Upper lobe of left lung (tissue), 6 donors: Measurements from ENCODE around the gene SGF29. TPM values are rescaled to one million over a fixed set of nuclear protein-coding genes. Genes with fewer than 3 reads are reported as not detected.

Experiments
- ATAC-seq, 2 donors: fragments of 200-7000 bp; cut with Tn5 transposase; one replicate each; pipeline ENCODE4 v1.9.1; 2022; ENCODE audit warnings: mild to moderate bottlenecking in 2 of 2, moderate library complexity in 2 of 2; ENCODE audit not compliant: low FRiP score in 2 of 2
- DNase-seq, 2 donors: peaks; one replicate each; pipeline ENCODE4 v3.0.0-alpha.2; 2019 to 2020
- H3K27ac ChIP-seq, 4 donors: fragments of 200-600 bp; sonication (generic); one replicate each; pipeline ENCODE4 v1.5.1; 2016 to 2019
- H3K27me3 ChIP-seq, 4 donors: fragments of 200-600 bp; sonication (generic); one replicate each; pipeline ENCODE4 v1.5.1; 2017 to 2019
- H3K36me3 ChIP-seq, 4 donors: fragments of 200-600 bp; sonication (generic); one replicate each; pipeline ENCODE4 v1.5.1; 2016 to 2019
- H3K4me1 ChIP-seq, 4 donors: fragments of 200-600 bp; sonication (generic); one replicate each; pipeline ENCODE4 v1.5.1; 2018 to 2019
- H3K4me3 ChIP-seq, 4 donors: fragments of 200-600 bp; sonication (generic); one replicate each; pipeline ENCODE4 v1.5.1; 2017 to 2019; ENCODE audit warnings: mild to moderate bottlenecking in 2 of 4, moderate library complexity in 1 of 4
- H3K9me3 ChIP-seq, 4 donors: fragments of 200-600 bp; sonication (generic); one replicate each; pipeline ENCODE4 v1.5.1; 2018 to 2019
- CTCF ChIP-seq, 6 experiments: fragments of 450-650 bp in 4 of 6; fragments of 200-600 bp in 2 of 6; sonication (generic) in 2 of 6; IDR thresholded peaks; one replicate each; pipeline ENCODE4 v1.5.1; 2016 to 2019; ENCODE audit warnings: antibody characterized with exemption in 6 of 6
- EP300 ChIP-seq, 4 donors: sonication (generic); formaldehyde crosslinking; IDR thresholded peaks; one replicate each; pipeline ENCODE4 v1.5.1; 2017; ENCODE audit warnings: antibody characterized with exemption in 4 of 4, control low read depth in 2 of 4
- POLR2A ChIP-seq, 4 donors: fragments of 450-650 bp; IDR thresholded peaks; one replicate each; pipeline ENCODE4 v1.5.1; 2016 to 2017; ENCODE audit warnings: antibody characterized with exemption in 4 of 4, mild to moderate bottlenecking in 2 of 4
- POLR2AphosphoS5 ChIP-seq, 2 donors: sonication (generic); formaldehyde crosslinking; IDR thresholded peaks; one replicate each; pipeline ENCODE4 v1.5.1; 2017; ENCODE audit warnings: antibody characterized with exemption in 2 of 2
- WGBS, 2 donors: methylation state at CpG; one replicate each; pipeline ENCODE4 v1.1.5; 2017 to 2018; 5-methylcytosine and 5-hydroxymethylcytosine counted together
- total RNA-seq, 6 donors: library from RNA; depleted of rRNA in 4 of 6; stranded (reverse); fragments of >200 nt in 4 of 6; gene quantifications; one replicate each; pipeline versions ENCODE4 v1.1.0 to v1.2.1, GENCODE V29; 2016 to 2021
- donor health status: DM: no; HTN: no; CAD: no; lungs with moderate emphysema.
- donor health status: DM: no; HTN: yes; CAD: no; lungs with severe emphysema.

SGF29 gene
- total RNA-seq, 6 donors from 2014 or later: 24.8 to 67.1 (median 37.3) TPM

GRCh38 chr16:28532940-28533647 lies 20.6 kb upstream of the SGF29 start:
- H3K4me1 ChIP-seq: peaks cover 33 to 62% (median 43%) of the 10 kb centered on the region in 4 donors
- DNase-seq (no peak), ATAC-seq (no peak)
- H3K4me3 ChIP-seq: no peak overlapping the region
- WGBS, 2 donors: 90% methylated on average over 5 of the region's 5 CpGs
- peak overlapping the region; percentile 48 to 79 (median 76) for H3K27ac ChIP-seq
- H3K9me3 ChIP-seq: no peaks in the 10 kb centered on the region
- TF ChIP-seq POLR2A (IDR thresholded peaks at IDR 0.05) (no peak), EP300 (IDR thresholded peaks at IDR 0.05) (no peak), CTCF (IDR thresholded peaks at IDR 0.05) (no peak), POLR2AphosphoS5 (IDR thresholded peaks at IDR 0.05) (no peak)
- peaks cover 0 to 16% (median 3%) of the 10 kb centered on the region in 4 donors for H3K36me3 ChIP-seq
- no peaks in the 10 kb centered on the region for H3K27me3 ChIP-seq

GRCh38 chr16:28534542-28535373 lies 19.0 kb upstream of the SGF29 start:
- 41 to 54% methylated on average over 5 of the region's 5 CpGs for WGBS, 2 donors
- TF ChIP-seq POLR2AphosphoS5 (IDR thresholded peaks at IDR 0.05): peak; percentile 57 to 80
- peak in 1 of 4 donors; percentile 50 for TF ChIP-seq POLR2A (IDR thresholded peaks at IDR 0.05)
- no peak for TF ChIP-seq CTCF (IDR thresholded peaks at IDR 0.05)
- peak in 1 of 4 donors; percentile 45 for TF ChIP-seq EP300 (IDR thresholded peaks at IDR 0.05)
- DNase-seq (peak in 1 of 2 donors; percentile 84), ATAC-seq (peak in 1 of 2 donors; percentile 64)
- peaks cover 39 to 69% (median 53%) of the 10 kb centered on the region in 4 donors for H3K4me1 ChIP-seq
- H3K4me3 ChIP-seq: no peak overlapping the region
- peaks cover 0 to 16% (median 3%) of the 10 kb centered on the region in 4 donors for H3K36me3 ChIP-seq
- H3K27me3 ChIP-seq: no peaks in the 10 kb centered on the region
- no peaks in the 10 kb centered on the region for H3K9me3 ChIP-seq
- H3K27ac ChIP-seq: peak overlapping the region; percentile 42 to 76 (median 64)

GRCh38 chr16:28537076-28537475 lies 16.6 kb upstream of the SGF29 start:
- WGBS, 2 donors: 80 to 81% methylated on average over 6 of the region's 6 CpGs
- H3K4me1 ChIP-seq: peaks cover 35 to 61% (median 46%) of the 10 kb centered on the region in 4 donors
- DNase-seq: no peak

GRCh38 chr16:28537964-28538732 lies 15.6 kb upstream of the SGF29 start:
- H3K27me3 ChIP-seq: no peaks in the 10 kb centered on the region
- ATAC-seq (peak in 1 of 2 donors; percentile 12), DNase-seq (peak; percentile 33 to 59)
- peaks cover 0 to 16% (median 3%) of the 10 kb centered on the region in 4 donors for H3K36me3 ChIP-seq
- TF ChIP-seq EP300 (IDR thresholded peaks at IDR 0.05) (no peak), CTCF (IDR thresholded peaks at IDR 0.05) (no peak), POLR2A (IDR thresholded peaks at IDR 0.05) (no peak), POLR2AphosphoS5 (IDR thresholded peaks at IDR 0.05) (no peak)
- H3K4me3 ChIP-seq: peak overlapping the region; percentile 46 to 64 (median 51)
- peaks cover 24 to 50% (median 37%) of the 10 kb centered on the region in 4 donors for H3K4me1 ChIP-seq
- 75 to 76% methylated on average over 13 of the region's 13 CpGs for WGBS, 2 donors
- no peaks in the 10 kb centered on the region for H3K9me3 ChIP-seq
- peak overlapping the region; percentile 84 to 97 (median 93) for H3K27ac ChIP-seq

More at GRCh38 chr16:28537076-28537475, 16.6 kb upstream of the SGF29 start:
- Histone ChIP-seq H3K27me3 (no peaks in the 10 kb centered on the region), H3K36me3 (peaks cover 0 to 16% (median 3%) of the 10 kb centered on the region in 4 donors), H3K4me3 (peak overlapping the region; percentile 46 to 64 (median 51)), H3K27ac (peak overlapping the region; percentile 84 to 97 (median 93)), H3K9me3 (no peaks in the 10 kb centered on the region)
- no peak for ATAC-seq
- TF ChIP-seq EP300 (IDR thresholded peaks at IDR 0.05) (no peak), POLR2A (IDR thresholded peaks at IDR 0.05) (no peak), POLR2AphosphoS5 (IDR thresholded peaks at IDR 0.05) (no peak)
